ENCODE results near the gene CENPQ. TPM values are rescaled to one million over a fixed set of nuclear protein-coding genes. Genes with fewer than 3 reads are reported as not detected.

Gene CENPQ
- total and polyA plus RNA-seq, 2 of the 13 experiments (the other 11 are each of a cell fraction or from before 2014, with no cell fraction given): 9.1 to 20.1 TPM

DNA sequence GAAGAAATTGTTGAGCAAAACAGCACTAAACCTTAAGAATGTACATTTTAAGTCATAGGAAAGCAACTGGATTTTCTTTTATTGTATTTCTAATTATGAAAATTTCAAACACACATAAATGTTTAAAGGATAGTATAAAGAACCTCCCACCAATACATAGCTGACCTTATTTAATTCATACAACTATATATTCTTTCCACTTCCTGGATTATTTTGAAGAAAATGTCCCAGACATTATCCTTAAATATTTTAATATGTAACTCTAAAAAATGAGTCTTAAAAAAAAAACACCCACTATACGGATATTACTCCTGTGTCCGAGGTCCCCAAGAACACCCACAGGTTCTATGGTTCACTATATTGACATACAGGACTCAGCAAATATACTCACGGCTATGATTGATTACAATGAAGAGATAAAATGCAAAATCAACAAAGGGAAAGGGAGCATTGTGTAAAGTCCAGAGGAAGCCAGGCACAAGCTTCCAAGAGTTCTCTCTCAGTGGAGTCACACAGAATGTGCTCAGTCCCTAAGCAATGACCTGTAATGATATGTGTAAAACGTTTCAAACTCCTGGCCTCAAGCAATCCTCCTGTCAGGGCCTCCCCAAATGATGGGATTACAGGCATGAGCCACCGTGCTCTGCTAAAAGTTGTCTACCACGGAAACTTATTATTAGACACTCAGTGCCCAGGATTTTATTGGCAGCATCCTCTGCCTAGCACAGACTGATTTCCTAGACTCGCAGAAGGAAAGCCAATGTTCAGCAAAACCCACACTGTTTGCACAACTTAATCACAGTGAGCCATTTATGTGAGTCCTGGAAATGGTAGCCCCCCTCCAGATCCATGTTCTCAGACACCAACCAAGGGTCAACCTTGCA lies 59.8 kb downstream of the CENPQ start (continued):
- TF ChIP-seq, protein P1, sequence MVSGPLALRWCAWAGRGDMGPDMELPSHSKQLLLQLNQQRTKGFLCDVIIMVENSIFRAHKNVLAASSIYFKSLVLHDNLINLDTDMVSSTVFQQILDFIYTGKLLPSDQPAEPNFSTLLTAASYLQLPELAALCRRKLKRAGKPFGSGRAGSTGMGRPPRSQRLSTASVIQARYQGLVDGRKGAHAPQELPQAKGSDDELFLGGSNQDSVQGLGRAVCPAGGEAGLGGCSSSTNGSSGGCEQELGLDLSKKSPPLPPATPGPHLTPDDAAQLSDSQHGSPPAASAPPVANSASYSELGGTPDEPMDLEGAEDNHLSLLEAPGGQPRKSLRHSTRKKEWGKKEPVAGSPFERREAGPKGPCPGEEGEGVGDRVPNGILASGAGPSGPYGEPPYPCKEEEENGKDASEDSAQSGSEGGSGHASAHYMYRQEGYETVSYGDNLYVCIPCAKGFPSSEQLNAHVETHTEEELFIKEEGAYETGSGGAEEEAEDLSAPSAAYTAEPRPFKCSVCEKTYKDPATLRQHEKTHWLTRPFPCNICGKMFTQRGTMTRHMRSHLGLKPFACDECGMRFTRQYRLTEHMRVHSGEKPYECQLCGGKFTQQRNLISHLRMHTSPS (CRISPR knock-in tag; IDR thresholded peaks at IDR 0.05; ENCODE audit: low read depth): no peak
- TF ChIP-seq, protein P2, sequence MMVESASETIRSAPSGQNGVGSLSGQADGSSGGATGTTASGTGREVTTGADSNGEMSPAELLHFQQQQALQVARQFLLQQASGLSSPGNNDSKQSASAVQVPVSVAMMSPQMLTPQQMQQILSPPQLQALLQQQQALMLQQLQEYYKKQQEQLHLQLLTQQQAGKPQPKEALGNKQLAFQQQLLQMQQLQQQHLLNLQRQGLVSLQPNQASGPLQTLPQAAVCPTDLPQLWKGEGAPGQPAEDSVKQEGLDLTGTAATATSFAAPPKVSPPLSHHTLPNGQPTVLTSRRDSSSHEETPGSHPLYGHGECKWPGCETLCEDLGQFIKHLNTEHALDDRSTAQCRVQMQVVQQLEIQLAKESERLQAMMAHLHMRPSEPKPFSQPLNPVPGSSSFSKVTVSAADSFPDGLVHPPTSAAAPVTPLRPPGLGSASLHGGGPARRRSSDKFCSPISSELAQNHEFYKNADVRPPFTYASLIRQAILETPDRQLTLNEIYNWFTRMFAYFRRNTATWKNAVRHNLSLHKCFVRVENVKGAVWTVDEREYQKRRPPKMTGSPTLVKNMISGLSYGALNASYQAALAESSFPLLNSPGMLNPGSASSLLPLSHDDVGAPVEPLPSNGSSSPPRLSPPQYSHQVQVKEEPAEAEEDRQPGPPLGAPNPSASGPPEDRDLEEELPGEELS (CRISPR knock-in tag; IDR thresholded peaks at IDR 0.05): peak; percentile 96
- TF ChIP-seq ZNF383 (CRISPR knock-in tag; IDR thresholded peaks at IDR 0.05; ENCODE audit: borderline replicate concordance) (no peak), U2AF1 (optimal IDR thresholded peaks at IDR 0.05; ENCODE audit: low read depth, low read length) (peak; percentile 94), ERF (CRISPR knock-in tag; IDR thresholded peaks at IDR 0.05) (peak; percentile 90), HNF4G (IDR thresholded peaks at IDR 0.05; ENCODE audit: borderline replicate concordance, low read depth, low read length) (peak; percentile 97), HNF4G (CRISPR knock-in tag; IDR thresholded peaks at IDR 0.05; ENCODE audit: borderline replicate concordance, low read depth) (peak; percentile 79; the same call in 1 of the 2 replicates), SAP130 (CRISPR knock-in tag; IDR thresholded peaks at IDR 0.05; ENCODE audit: low read depth) (peak; percentile 85), MYNN (CRISPR knock-in tag; IDR thresholded peaks at IDR 0.05; ENCODE audit: low read depth) (0 out of 2 replicates have a peak, but pooled peaks have one; percentile 64), TGIF2 (CRISPR knock-in tag; IDR thresholded peaks at IDR 0.05) (0 out of 2 replicates have a peak, but pooled peaks have one; percentile 52), ZMYM4 (CRISPR knock-in tag; IDR thresholded peaks at IDR 0.05) (peak; percentile 95), POLR2AphosphoS5 (IDR thresholded peaks at IDR 0.05; ENCODE audit: low read depth, low read length) (peak; percentile 53), ZNF816 (CRISPR knock-in tag; IDR thresholded peaks at IDR 0.05; ENCODE audit: borderline replicate concordance) (peak; percentile 53; the same call in 1 of the 2 replicates), CREB1 (IDR thresholded peaks at IDR 0.05) (peak; percentile 59), CREB1 (CRISPR knock-in tag; IDR thresholded peaks at IDR 0.05) (peak; percentile 90), ETV5 (CRISPR knock-in tag; IDR thresholded peaks at IDR 0.05; ENCODE audit: borderline replicate concordance) (peak; percentile 92), ZFP36 (IDR thresholded peaks at IDR 0.05; ENCODE audit: borderline replicate concordance, low read depth, low read length, partially characterized antibody) (peak; percentile 80)
- TF ChIP-seq, protein P3, sequence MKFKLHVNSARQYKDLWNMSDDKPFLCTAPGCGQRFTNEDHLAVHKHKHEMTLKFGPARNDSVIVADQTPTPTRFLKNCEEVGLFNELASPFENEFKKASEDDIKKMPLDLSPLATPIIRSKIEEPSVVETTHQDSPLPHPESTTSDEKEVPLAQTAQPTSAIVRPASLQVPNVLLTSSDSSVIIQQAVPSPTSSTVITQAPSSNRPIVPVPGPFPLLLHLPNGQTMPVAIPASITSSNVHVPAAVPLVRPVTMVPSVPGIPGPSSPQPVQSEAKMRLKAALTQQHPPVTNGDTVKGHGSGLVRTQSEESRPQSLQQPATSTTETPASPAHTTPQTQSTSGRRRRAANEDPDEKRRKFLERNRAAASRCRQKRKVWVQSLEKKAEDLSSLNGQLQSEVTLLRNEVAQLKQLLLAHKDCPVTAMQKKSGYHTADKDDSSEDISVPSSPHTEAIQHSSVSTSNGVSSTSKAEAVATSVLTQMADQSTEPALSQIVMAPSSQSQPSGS (CRISPR knock-in tag; IDR thresholded peaks at IDR 0.05): peak; percentile 81
- TF ChIP-seq, protein P4, sequence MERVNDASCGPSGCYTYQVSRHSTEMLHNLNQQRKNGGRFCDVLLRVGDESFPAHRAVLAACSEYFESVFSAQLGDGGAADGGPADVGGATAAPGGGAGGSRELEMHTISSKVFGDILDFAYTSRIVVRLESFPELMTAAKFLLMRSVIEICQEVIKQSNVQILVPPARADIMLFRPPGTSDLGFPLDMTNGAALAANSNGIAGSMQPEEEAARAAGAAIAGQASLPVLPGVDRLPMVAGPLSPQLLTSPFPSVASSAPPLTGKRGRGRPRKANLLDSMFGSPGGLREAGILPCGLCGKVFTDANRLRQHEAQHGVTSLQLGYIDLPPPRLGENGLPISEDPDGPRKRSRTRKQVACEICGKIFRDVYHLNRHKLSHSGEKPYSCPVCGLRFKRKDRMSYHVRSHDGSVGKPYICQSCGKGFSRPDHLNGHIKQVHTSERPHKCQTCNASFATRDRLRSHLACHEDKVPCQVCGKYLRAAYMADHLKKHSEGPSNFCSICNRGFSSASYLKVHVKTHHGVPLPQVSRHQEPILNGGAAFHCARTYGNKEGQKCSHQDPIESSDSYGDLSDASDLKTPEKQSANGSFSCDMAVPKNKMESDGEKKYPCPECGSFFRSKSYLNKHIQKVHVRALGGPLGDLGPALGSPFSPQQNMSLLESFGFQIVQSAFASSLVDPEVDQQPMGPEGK (CRISPR knock-in tag; IDR thresholded peaks at IDR 0.05): peak; percentile 55
- TF ChIP-seq, protein P5, sequence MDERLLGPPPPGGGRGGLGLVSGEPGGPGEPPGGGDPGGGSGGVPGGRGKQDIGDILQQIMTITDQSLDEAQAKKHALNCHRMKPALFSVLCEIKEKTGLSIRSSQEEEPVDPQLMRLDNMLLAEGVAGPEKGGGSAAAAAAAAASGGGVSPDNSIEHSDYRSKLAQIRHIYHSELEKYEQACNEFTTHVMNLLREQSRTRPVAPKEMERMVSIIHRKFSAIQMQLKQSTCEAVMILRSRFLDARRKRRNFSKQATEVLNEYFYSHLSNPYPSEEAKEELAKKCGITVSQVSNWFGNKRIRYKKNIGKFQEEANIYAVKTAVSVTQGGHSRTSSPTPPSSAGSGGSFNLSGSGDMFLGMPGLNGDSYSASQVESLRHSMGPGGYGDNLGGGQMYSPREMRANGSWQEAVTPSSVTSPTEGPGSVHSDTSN (CRISPR knock-in tag; IDR thresholded peaks at IDR 0.05): peak; percentile 77
